NOMO-1 (cell line): ENCODE data around the gene C9orf72.

Experiments
- DNase-seq, 2 experiments: peaks; one replicate each; lab custom pipeline; 2025; ENCODE audit not compliant: unreplicated experiment in 2 of 2; lab: John Stamatoyannopoulos, UW

Gene C9orf72

GRCh38 chr9:27539479-27540441 is 33.5 kb downstream of the C9orf72 start:
- no peak for DNase-seq

- no peak for DNase-seq
Measured at GRCh38 chr9:27538647-27539046, 34.6 kb downstream of the C9orf72 start.

- no peak for DNase-seq
Measured at GRCh38 chr9:27537756-27538155, 35.5 kb downstream of the C9orf72 start.

- DNase-seq, result no peak
Measured at GRCh38 chr9:27537027-27537435, 36.2 kb downstream of the C9orf72 start.

GRCh38 chr9:27536168-27536567 is 37.1 kb downstream of the C9orf72 start:
- no peak for DNase-seq

- DNase-seq, result no peak
Measured at GRCh38 chr9:27535701-27536118, 37.6 kb downstream of the C9orf72 start.

- no peak for DNase-seq
Measured at GRCh38 chr9:27534658-27535209, 38.5 kb downstream of the C9orf72 start.

GRCh38 chr9:27534131-27534530 is 39.1 kb downstream of the C9orf72 start:
- DNase-seq, result no peak

GRCh38 chr9:27533311-27533710 is 40.0 kb downstream of the C9orf72 start:
- DNase-seq, result no peak

- DNase-seq, result no peak
Measured at GRCh38 chr9:27532046-27532445, 41.2 kb downstream of the C9orf72 start.

- DNase-seq, result no peak
Measured at GRCh38 chr9:27530915-27531755, 42.1 kb downstream of the C9orf72 start.

GRCh38 chr9:27529316-27530278 is 43.7 kb downstream of the C9orf72 start, which contains the start of gene MOB3B:
MOB3B (minus strand) TSS chr9:27529814; CDS start chr9:27455550, 74,264 bp downstream.
- DNase-seq, result no peak

- no peak for DNase-seq
Measured at GRCh38 chr9:27528886-27529315, 44.4 kb downstream of the C9orf72 start.

- DNase-seq, result no peak
Measured at GRCh38 chr9:27528076-27528885, 45.0 kb downstream of the C9orf72 start.

GRCh38 chr9:27527702-27528075 is 45.6 kb downstream of the C9orf72 start:
- DNase-seq, result no peak

GRCh38 chr9:27524236-27524635 is 49.0 kb downstream of the C9orf72 start, which contains the start of gene IFNK:
IFNK (plus strand) TSS chr9:27524290; CDS start chr9:27524337, 47 bp downstream.
- no peak for DNase-seq

- no peak for DNase-seq
Measured at GRCh38 chr9:27523141-27523540, 50.1 kb downstream of the C9orf72 start.

GRCh38 chr9:27520986-27521385 is 52.3 kb downstream of the C9orf72 start:
- no peak for DNase-seq
